GM23248 (cell line): Measurements from ENCODE around the gene ANXA6. TPM values are rescaled to one million over a fixed set of nuclear protein-coding genes. Genes with fewer than 3 reads are reported as not detected.

ENCODE experiments used
- DNase-seq: peaks from one replicate; pipeline ENCODE4 v3.0.0-alpha.2; 2015
- H2AFZ ChIP-seq: fragments of 200-600 bp; sonication (generic); 2 replicates; pipeline ENCODE4 v1.6.1; 2016; ENCODE audit warnings: antibody characterized with exemption
- H3F3A ChIP-seq: fragments of 200-600 bp; sonication (generic); 2 replicates; pipeline ENCODE4 v1.6.1; 2016; ENCODE audit warnings: mild to moderate bottlenecking, antibody characterized with exemption, mixed run types; ENCODE audit not compliant: insufficient read depth
- H3K27ac ChIP-seq: fragments of 200-600 bp; sonication (generic); 2 replicates; pipeline ENCODE4 v1.5.1; 2016; ENCODE audit warnings: mild to moderate bottlenecking
- H3K27me3 ChIP-seq: fragments of 200-600 bp; sonication (generic); replicated peaks from 2 replicates; pipeline ENCODE4 v1.6.1; 2016; ENCODE audit warnings: mild to moderate bottlenecking; ENCODE audit not compliant: insufficient read depth
- H3K36me3 ChIP-seq: fragments of 200-600 bp; sonication (generic); 2 replicates; pipeline ENCODE4 v1.6.1; 2016; ENCODE audit warnings: low read depth, mild to moderate bottlenecking
- H3K4me1 ChIP-seq: fragments of 200-600 bp; sonication (generic); 2 replicates; pipeline ENCODE4 v1.6.1; 2016; ENCODE audit warnings: mild to moderate bottlenecking; ENCODE audit not compliant: insufficient read depth
- H3K4me2 ChIP-seq: fragments of 200-600 bp; sonication (generic); one replicate; pipeline ENCODE4 v1.6.1; 2016; ENCODE audit warnings: mild to moderate bottlenecking; ENCODE audit not compliant: unreplicated experiment
- H3K4me3 ChIP-seq: fragments of 200-600 bp; sonication (generic); 2 replicates; pipeline ENCODE4 v1.5.1; 2016; ENCODE audit warnings: mild to moderate bottlenecking
- H3K79me2 ChIP-seq: fragments of 200-600 bp; sonication (generic); 2 replicates; pipeline ENCODE4 v1.6.1; 2016; ENCODE audit warnings: mild to moderate bottlenecking; ENCODE audit not compliant: insufficient read depth
- H3K9ac ChIP-seq: fragments of 200-600 bp; sonication (generic); 2 replicates; pipeline ENCODE4 v1.6.1; 2016; ENCODE audit warnings: mild to moderate bottlenecking
- H3K9me2 ChIP-seq: fragments of 200-600 bp; sonication (generic); 2 replicates; pipeline ENCODE4 v1.6.1; 2016; ENCODE audit warnings: mixed run types, mild to moderate bottlenecking, moderate library complexity; ENCODE audit not compliant: insufficient read depth
- H3K9me3 ChIP-seq: fragments of 200-600 bp; sonication (generic); one replicate; pipeline ENCODE4 v1.6.1; 2017; ENCODE audit warnings: low read depth
- H4K20me1 ChIP-seq: fragments of 200-600 bp; sonication (generic); 2 replicates; pipeline ENCODE4 v1.6.0; 2016; ENCODE audit not compliant: insufficient read depth
- EZH2 ChIP-seq: fragments of 200-600 bp; sonication (generic); IDR thresholded peaks from 2 replicates; pipeline ENCODE4 v1.6.1; 2018; ENCODE audit warnings: antibody characterized with exemption, mild to moderate bottlenecking; ENCODE audit not compliant: insufficient read depth, poor library complexity, severe bottlenecking
- EZH2phosphoT487 ChIP-seq: fragments of 200-600 bp; sonication (generic); IDR thresholded peaks from 2 replicates; pipeline ENCODE4 v1.6.1; 2018; ENCODE audit warnings: antibody characterized with exemption, moderate library complexity, mild to moderate bottlenecking, low read depth; ENCODE audit not compliant: insufficient read depth
- WGBS, 2 experiments: methylation state at CpG; one replicate each; pipeline ENCODE4 v1.1.6; 2015 to 2017; ENCODE audit warnings: low lambda C conversion rate in 2 of 2, low coverage in 1 of 2; ENCODE audit errors: missing lambda C conversion rate in 2 of 2; 5-methylcytosine and 5-hydroxymethylcytosine counted together
- in situ Hi-C: fragments of 300-500 bp; cut with MboI; formaldehyde crosslinking; loops from 2 replicates; pipeline ENCODE4 v1.15.0; 2020
- polyA plus RNA-seq: library from polyadenylated mRNA; unstranded; fragments of >200 nt; fragmentation: Nextera tagmentation; extraction: Ambion mirVana; gene quantifications from 2 replicates; pipeline ENCODE4 v1.2.1, GENCODE V29; 2016
- total RNA-seq: library from RNA; depleted of rRNA; stranded (reverse); fragments of >200 nt; shearing (Covaris generic); gene quantifications from 2 replicates; pipeline ENCODE4 v1.2.3, GENCODE V29; 2014

ANXA6 gene
- total and polyA plus RNA-seq, 2 experiments from 2014 or later, result 183 to 409 TPM

GRCh38 chr5:151164687-151165392, 7.3 kb upstream of the ANXA6 start:
- Histone ChIP-seq H3K4me3 (no peak overlapping the region), H3K4me1 (no peaks in the 10 kb centered on the region), H3K4me2 (no peak overlapping the region), H3K27me3 (no peaks in the 10 kb centered on the region), H3F3A (no peaks in the 10 kb centered on the region), H3K27ac (no peak overlapping the region), H3K79me2 (no peaks in the 10 kb centered on the region), H2AFZ (no peak overlapping the region), H3K9me2 (no peaks in the 10 kb centered on the region), H3K9ac (no peak overlapping the region), H4K20me1 (no peaks in the 10 kb centered on the region), H3K36me3 (no peaks in the 10 kb centered on the region), H3K9me3 (no peaks in the 10 kb centered on the region)
- TF ChIP-seq EZH2, result no peak
- no peak for TF ChIP-seq EZH2phosphoT487
- peak; percentile 78 for DNase-seq
- in situ Hi-C loops, result no loop called here
- 19 to 25% methylated on average over 8 of the region's 8 CpGs for WGBS, 2 experiments

- Histone ChIP-seq H3F3A (0 out of 2 replicates have a peak, but pooled peaks cover 6% of the 10 kb centered on the region), H3K9me3 (no peaks in the 10 kb centered on the region), H4K20me1 (no peaks in the 10 kb centered on the region), H3K9me2 (no peaks in the 10 kb centered on the region), H3K9ac (no peak overlapping the region), H3K4me1 (no peaks in the 10 kb centered on the region), H3K4me2 (no peak overlapping the region), H3K79me2 (peaks cover 7% of the 10 kb centered on the region), H3K4me3 (no peak overlapping the region), H3K36me3 (no peaks in the 10 kb centered on the region), H3K27ac (no peak overlapping the region), H2AFZ (no peak overlapping the region), H3K27me3 (no peaks in the 10 kb centered on the region)
- in situ Hi-C loops, result no loop called here
- no peak for DNase-seq
- TF ChIP-seq EZH2phosphoT487 (no peak), EZH2 (no peak)
- WGBS, 2 experiments, result 25 to 43% methylated on average over 1 of the region's 1 CpG
Observed at GRCh38 chr5:151162776-151163175, 5.2 kb upstream of the ANXA6 start.

- peaks cover 12% of the 10 kb centered on the region for H3K4me1 ChIP-seq
- no peaks in the 10 kb centered on the region for H3K9me2 ChIP-seq
- in situ Hi-C loops, result no loop called here
- TF ChIP-seq EZH2, result no peak
- no peak for TF ChIP-seq EZH2phosphoT487
- H2AFZ ChIP-seq, result no peak overlapping the region
- H3K4me3 ChIP-seq, result no peak overlapping the region
- no peaks in the 10 kb centered on the region for H3K36me3 ChIP-seq
- no peaks in the 10 kb centered on the region for H4K20me1 ChIP-seq
- peaks cover 37% of the 10 kb centered on the region for H3K79me2 ChIP-seq
- no peak for DNase-seq
- WGBS, 2 experiments, result 87 to 88% methylated on average over 9 of the region's 9 CpGs
- H3K9me3 ChIP-seq, result no peaks in the 10 kb centered on the region
- H3K4me2 ChIP-seq, result no peak overlapping the region
- H3K9ac ChIP-seq, result no peak overlapping the region
- no peak overlapping the region for H3K27ac ChIP-seq
- H3K27me3 ChIP-seq, result no peaks in the 10 kb centered on the region
- H3F3A ChIP-seq, result 0 out of 2 replicates have a peak, but pooled peaks cover 6% of the 10 kb centered on the region
Observed at GRCh38 chr5:151159649-151160373, 2.2 kb upstream of the ANXA6 start.

GRCh38 chr5:151158287-151158661, 695 bp upstream of the ANXA6 start:
- Histone ChIP-seq H3K79me2 (peaks cover 52% of the 10 kb centered on the region), H3K27me3 (no peaks in the 10 kb centered on the region), H3K4me1 (peaks cover 22% of the 10 kb centered on the region), H2AFZ (peak overlapping the region; percentile 98), H3K4me2 (peak overlapping the region; percentile 91), H3F3A (peaks cover 13% of the 10 kb centered on the region; the same call in 1 of the 2 replicates), H3K4me3 (peak overlapping the region; percentile 91), H4K20me1 (no peaks in the 10 kb centered on the region), H3K9me2 (no peaks in the 10 kb centered on the region), H3K36me3 (no peaks in the 10 kb centered on the region; the same call in 1 of the 2 replicates), H3K9ac (peak overlapping the region; percentile 89), H3K9me3 (no peaks in the 10 kb centered on the region), H3K27ac (peak overlapping the region; percentile 66)
- no peak for DNase-seq
- TF ChIP-seq EZH2phosphoT487, result no peak
- no peak for TF ChIP-seq EZH2
- in situ Hi-C loops, result no loop called here
- 21 to 31% methylated on average over 6 of the region's 6 CpGs for WGBS, 2 experiments
